HEK293 (cell line): ENCODE data around the gene DDX20.

Experiments used
- BCL11A ChIP-seq: fragments of 450-650 bp; formaldehyde crosslinking; IDR thresholded peaks from 2 replicates; pipeline ENCODE4 v1.5.1; 2016; ENCODE audit warnings: low read depth, missing biosample characterization, missing genetic modification characterization
- HOXC10 ChIP-seq: sonication (generic); formaldehyde crosslinking; IDR thresholded peaks from 2 replicates; pipeline ENCODE4 v1.8.1; 2023; ENCODE audit warnings: mild to moderate bottlenecking, missing genetic modification reagents
- KLF10 ChIP-seq: fragments of 450-650 bp; IDR thresholded peaks from 2 replicates; pipeline ENCODE4 v1.5.1; 2018; ENCODE audit warnings: missing biosample characterization, mild to moderate bottlenecking, missing genetic modification characterization
- KLF9 ChIP-seq: fragments of 450-650 bp; formaldehyde crosslinking; IDR thresholded peaks from 2 replicates; pipeline ENCODE4 v1.5.1; 2016; ENCODE audit warnings: missing biosample characterization, missing genetic modification characterization, low read depth
- OVOL3 ChIP-seq: fragments of 450-650 bp; formaldehyde crosslinking; IDR thresholded peaks from 2 replicates; pipeline ENCODE4 v1.5.1; 2016; ENCODE audit warnings: missing biosample characterization, missing genetic modification characterization
- PATZ1 ChIP-seq: fragments of 450-650 bp; formaldehyde crosslinking; IDR thresholded peaks from 2 replicates; pipeline ENCODE4 v1.5.1; 2016; ENCODE audit warnings: missing biosample characterization, missing genetic modification characterization
- PBX3 ChIP-seq: sonication (generic); formaldehyde crosslinking; IDR thresholded peaks from 2 replicates; pipeline ENCODE4 v1.8.1; 2022; ENCODE audit warnings: mild to moderate bottlenecking, moderate library complexity, missing genetic modification reagents
- PRDM1 ChIP-seq: fragments of 450-650 bp; formaldehyde crosslinking; IDR thresholded peaks from 2 replicates; pipeline ENCODE4; 2016; ENCODE audit warnings: missing biosample characterization, missing genetic modification characterization
- PRDM6 ChIP-seq: fragments of 450-650 bp; formaldehyde crosslinking; IDR thresholded peaks from 2 replicates; pipeline ENCODE4 v1.5.1; 2017; ENCODE audit warnings: missing biosample characterization, missing genetic modification characterization
- REST ChIP-seq: fragments of 450-650 bp; formaldehyde crosslinking; IDR thresholded peaks from 2 replicates; pipeline ENCODE4 v1.5.1; 2016; ENCODE audit warnings: missing biosample characterization, missing genetic modification characterization
- ZBTB17 ChIP-seq: fragments of 450-650 bp; formaldehyde crosslinking; IDR thresholded peaks from 2 replicates; pipeline ENCODE4 v1.5.1; 2016; ENCODE audit warnings: missing biosample characterization, missing genetic modification characterization
- ZNF121 ChIP-seq: fragments of 450-650 bp; formaldehyde crosslinking; IDR thresholded peaks from 2 replicates; pipeline ENCODE4 v1.5.1; 2016; ENCODE audit warnings: missing biosample characterization, missing genetic modification characterization
- ZNF140 ChIP-seq: fragments of 450-650 bp; formaldehyde crosslinking; IDR thresholded peaks from 2 replicates; pipeline ENCODE4 v1.5.1; 2016; ENCODE audit warnings: missing biosample characterization, missing genetic modification characterization
- ZNF157 ChIP-seq: fragments of 450-650 bp; formaldehyde crosslinking; IDR thresholded peaks from 2 replicates; pipeline ENCODE4 v1.5.1; 2016; ENCODE audit warnings: missing biosample characterization, missing genetic modification characterization
- ZNF2 ChIP-seq: fragments of 450-650 bp; formaldehyde crosslinking; IDR thresholded peaks from 2 replicates; pipeline ENCODE4 v1.5.1; 2016; ENCODE audit warnings: missing biosample characterization, missing genetic modification characterization
- ZNF239 ChIP-seq: fragments of 450-650 bp; formaldehyde crosslinking; IDR thresholded peaks from 2 replicates; pipeline ENCODE4 v1.5.1; 2016; ENCODE audit warnings: missing biosample characterization, missing genetic modification characterization
- ZNF302 ChIP-seq: fragments of 450-650 bp; formaldehyde crosslinking; IDR thresholded peaks from 2 replicates; pipeline ENCODE4 v1.5.1; 2016; ENCODE audit warnings: missing biosample characterization, missing genetic modification characterization, low read depth
- ZNF311 ChIP-seq: fragments of 450-650 bp; formaldehyde crosslinking; IDR thresholded peaks from 2 replicates; pipeline ENCODE4 v1.5.1; 2017; ENCODE audit warnings: missing biosample characterization, missing genetic modification characterization, borderline replicate concordance
- ZNF416 ChIP-seq: fragments of 450-650 bp; formaldehyde crosslinking; IDR thresholded peaks from 2 replicates; pipeline ENCODE4 v1.5.1; 2016; ENCODE audit warnings: missing biosample characterization, missing genetic modification characterization
- ZNF626 ChIP-seq: fragments of 450-650 bp; sonication (Bioruptor Pico); formaldehyde crosslinking; IDR thresholded peaks from 2 replicates; pipeline ENCODE4 v1.5.1; 2018; ENCODE audit warnings: missing biosample characterization, missing genetic modification characterization, inconsistent platforms
- ZNF660 ChIP-seq: fragments of 450-650 bp; IDR thresholded peaks from 2 replicates; pipeline ENCODE4 v1.5.1; 2018; ENCODE audit warnings: missing biosample characterization, mild to moderate bottlenecking, missing genetic modification characterization
- ZNF670 ChIP-seq: fragments of 450-650 bp; formaldehyde crosslinking; IDR thresholded peaks from 2 replicates; pipeline ENCODE4 v1.5.1; 2016; ENCODE audit warnings: missing biosample characterization, missing genetic modification characterization, low read depth
- ZNF677 ChIP-seq: fragments of 450-650 bp; IDR thresholded peaks from 2 replicates; pipeline ENCODE4 v1.5.0; 2018; ENCODE audit warnings: missing biosample characterization, mild to moderate bottlenecking, missing genetic modification characterization, moderate library complexity
- ZNF837 ChIP-seq: fragments of 450-650 bp; formaldehyde crosslinking; IDR thresholded peaks from 2 replicates; pipeline ENCODE4 v1.5.1; 2016; ENCODE audit warnings: missing biosample characterization, missing genetic modification characterization
- TF ChIP-seq, protein P1 (sequence below): fragments of 450-650 bp; formaldehyde crosslinking; IDR thresholded peaks from 2 replicates; pipeline ENCODE4 v1.5.1; 2016; ENCODE audit warnings: missing biosample characterization, missing genetic modification characterization
- TF ChIP-seq, protein P2 (sequence below): fragments of 450-650 bp; formaldehyde crosslinking; IDR thresholded peaks from 2 replicates; pipeline ENCODE4 v1.5.1; 2016; ENCODE audit warnings: missing biosample characterization, missing genetic modification characterization
- TF ChIP-seq, protein P3 (sequence below): fragments of 450-650 bp; formaldehyde crosslinking; IDR thresholded peaks from 2 replicates; pipeline ENCODE4 v1.5.1; 2016; ENCODE audit warnings: missing biosample characterization, missing genetic modification characterization

The DDX20 gene

GRCh38 chr1:111755331-111756123 lies at the start of gene DDX20 (continued):
- TF ChIP-seq PBX3 (no peak), HOXC10 (CRISPR knock-in tag) (no peak), KLF10 (tag by site-specific recombination) (peak; percentile 99), ZNF121 (tag by site-specific recombination) (peak; percentile 8; the same call in 1 of the 2 replicates), ZBTB17 (tag by site-specific recombination) (peak; percentile 73), BCL11A (tag by site-specific recombination) (no peak), OVOL3 (tag by site-specific recombination) (no peak), ZNF677 (tag by site-specific recombination) (no peak), ZNF2 (tag by site-specific recombination) (peak; percentile 94), ZNF140 (tag by site-specific recombination) (no peak), ZNF837 (tag by site-specific recombination) (no peak), PRDM6 (tag by site-specific recombination) (no peak), PRDM1 (tag by site-specific recombination) (no peak), ZNF311 (no peak), PATZ1 (tag by site-specific recombination) (peak; percentile 98), ZNF239 (no peak), KLF9 (tag by site-specific recombination) (peak; percentile 96), ZNF157 (tag by site-specific recombination) (no peak), ZNF660 (tag by site-specific recombination) (peak; percentile 98), ZNF416 (no peak), REST (tag by site-specific recombination) (no peak), ZNF302 (tag by site-specific recombination) (no peak), ZNF670 (tag by site-specific recombination) (no peak), ZNF626 (tag by site-specific recombination) (no peak)
- TF ChIP-seq, protein P1, sequence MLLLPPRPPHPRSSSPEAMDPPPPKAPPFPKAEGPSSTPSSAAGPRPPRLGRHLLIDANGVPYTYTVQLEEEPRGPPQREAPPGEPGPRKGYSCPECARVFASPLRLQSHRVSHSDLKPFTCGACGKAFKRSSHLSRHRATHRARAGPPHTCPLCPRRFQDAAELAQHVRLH (tag by site-specific recombination), result peak; percentile 74; the same call in 1 of the 2 replicates
- TF ChIP-seq, protein P2, sequence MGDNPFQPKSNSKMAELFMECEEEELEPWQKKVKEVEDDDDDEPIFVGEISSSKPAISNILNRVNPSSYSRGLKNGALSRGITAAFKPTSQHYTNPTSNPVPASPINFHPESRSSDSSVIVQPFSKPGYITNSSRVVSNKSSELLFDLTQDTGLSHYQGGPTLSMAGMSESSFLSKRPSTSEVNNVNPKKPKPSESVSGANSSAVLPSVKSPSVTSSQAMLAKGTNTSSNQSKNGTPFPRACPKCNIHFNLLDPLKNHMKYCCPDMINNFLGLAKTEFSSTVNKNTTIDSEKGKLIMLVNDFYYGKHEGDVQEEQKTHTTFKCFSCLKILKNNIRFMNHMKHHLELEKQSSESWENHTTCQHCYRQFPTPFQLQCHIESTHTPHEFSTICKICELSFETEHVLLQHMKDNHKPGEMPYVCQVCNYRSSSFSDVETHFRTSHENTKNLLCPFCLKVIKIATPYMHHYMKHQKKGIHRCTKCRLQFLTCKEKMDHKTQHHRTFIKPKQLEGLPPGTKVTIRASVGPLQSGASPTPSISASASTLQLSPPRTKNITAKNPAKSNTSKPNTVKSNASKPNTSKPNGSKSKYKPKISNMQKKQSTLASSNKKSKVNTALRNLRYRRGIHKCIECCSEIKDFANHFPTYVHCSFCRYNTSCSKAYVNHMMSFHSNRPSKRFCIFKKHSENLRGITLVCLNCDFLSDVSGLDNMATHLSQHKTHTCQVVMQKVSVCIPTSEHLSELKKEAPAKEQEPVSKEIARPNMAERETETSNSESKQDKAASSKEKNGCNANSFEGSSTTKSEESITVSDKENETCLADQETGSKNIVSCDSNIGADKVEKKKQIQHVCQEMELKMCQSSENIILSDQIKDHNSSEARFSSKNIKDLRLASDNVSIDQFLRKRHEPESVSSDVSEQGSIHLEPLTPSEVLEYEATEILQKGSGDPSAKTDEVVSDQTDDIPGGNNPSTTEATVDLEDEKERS (tag by site-specific recombination), result no peak
- TF ChIP-seq, protein P3, sequence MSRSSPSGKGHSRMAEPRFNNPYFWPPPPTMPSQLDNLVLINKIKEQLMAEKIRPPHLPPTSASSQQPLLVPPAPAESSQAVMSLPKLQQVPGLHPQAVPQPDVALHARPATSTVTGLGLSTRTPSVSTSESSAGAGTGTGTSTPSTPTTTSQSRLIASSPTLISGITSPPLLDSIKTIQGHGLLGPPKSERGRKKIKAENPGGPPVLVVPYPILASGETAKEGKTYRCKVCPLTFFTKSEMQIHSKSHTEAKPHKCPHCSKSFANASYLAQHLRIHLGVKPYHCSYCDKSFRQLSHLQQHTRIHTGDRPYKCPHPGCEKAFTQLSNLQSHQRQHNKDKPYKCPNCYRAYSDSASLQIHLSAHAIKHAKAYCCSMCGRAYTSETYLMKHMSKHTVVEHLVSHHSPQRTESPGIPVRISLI (tag by site-specific recombination), result peak; percentile 98
